Activated CD4-positive, alpha-beta T cell treated with anti-CD3 and anti-CD28 coated beads, Interleukin-2, amount 50 U/mL, for 4 hours (primary cell): ENCODE measurements around the gene FES.
"Not testable (repeated sequence)": the region's sequence is repeated elsewhere in the genome, so short reads cannot be mapped to it uniquely, and the experiment has no call there.

Experiments
- DNase-seq, 2 experiments: peaks; one replicate each; pipeline ENCODE4 v3.0.0-alpha.2; 2020

FES gene

GRCh38 chr15:90883976-90884718 is at the start of gene FES:
Gene FES (plus strand): TSS chr15:90884504. CDS start chr15:90885046, 542 bp downstream.
- DNase-seq = no peak

- no peak for DNase-seq
Measured at GRCh38 chr15:90834626-90835025, 49.7 kb upstream of the FES start.

- DNase-seq = no peak
Measured at GRCh38 chr15:90836296-90836871, 47.9 kb upstream of the FES start.

GRCh38 chr15:90837094-90837493 is 47.2 kb upstream of the FES start:
- DNase-seq = peak in 1 of 2 experiments; percentile 37

GRCh38 chr15:90838139-90838538 is 46.2 kb upstream of the FES start:
- DNase-seq = peak; percentile 88 to 93

GRCh38 chr15:90838544-90838943 is 45.8 kb upstream of the FES start:
- no peak for DNase-seq

- DNase-seq = no peak
Measured at GRCh38 chr15:90839187-90840071, 44.9 kb upstream of the FES start.

- no peak for DNase-seq
Measured at GRCh38 chr15:90840157-90840855, 44.0 kb upstream of the FES start.

GRCh38 chr15:90840954-90841353 is 43.4 kb upstream of the FES start:
- no peak for DNase-seq

GRCh38 chr15:90844696-90845095 is 39.6 kb upstream of the FES start:
- no peak for DNase-seq

- peak in 1 of 2 experiments; percentile 23 for DNase-seq
Measured at GRCh38 chr15:90845201-90845949, 38.9 kb upstream of the FES start.

GRCh38 chr15:90849424-90849823 is 34.9 kb upstream of the FES start:
- DNase-seq = not testable (repeated sequence)

- DNase-seq = peak in 1 of 2 experiments; percentile 29
Measured at GRCh38 chr15:90851114-90851513, 33.2 kb upstream of the FES start.

- DNase-seq = no peak
Measured at GRCh38 chr15:90851940-90852339, 32.4 kb upstream of the FES start.

GRCh38 chr15:90855139-90855538 is 29.2 kb upstream of the FES start:
- no peak for DNase-seq

- no peak for DNase-seq
Measured at GRCh38 chr15:90857337-90857736, 27.0 kb upstream of the FES start.

- DNase-seq = no peak
Measured at GRCh38 chr15:90857883-90858443, 26.3 kb upstream of the FES start.

GRCh38 chr15:90859234-90860131 is 24.8 kb upstream of the FES start:
- DNase-seq = no peak

GRCh38 chr15:90860450-90860849 is 23.9 kb upstream of the FES start:
- DNase-seq = no peak

- DNase-seq = no peak
Measured at GRCh38 chr15:90860942-90861675, 23.2 kb upstream of the FES start.
